ENCODE data around the gene CLDN6.

The CLDN6 gene

GRCh38 chr16:2985462-2985861, 32.5 kb downstream of the CLDN6 start:
- no peaks in the 10 kb centered on the region for H3K9me2 ChIP-seq (ENCODE audit: low read depth, low read length)
- no peaks in the 10 kb centered on the region for H3K36me3 ChIP-seq (ENCODE audit: insufficient read depth, low read length)
- H4K20me1 ChIP-seq (ENCODE audit: insufficient read depth, low read length) = no peaks in the 10 kb centered on the region
- peaks cover 23% of the 10 kb centered on the region for H3K4me1 ChIP-seq (ENCODE audit: insufficient read depth, low read length, severe bottlenecking)
- H3K4me2 ChIP-seq (ENCODE audit: low read length) = no peak overlapping the region
- H2AFZ ChIP-seq (ENCODE audit: low read length) = no peak overlapping the region
- no peak overlapping the region for H3K27ac ChIP-seq (ENCODE audit: low read depth, low read length, poor library complexity, severe bottlenecking)
- no peaks in the 10 kb centered on the region for H3F3A ChIP-seq (ENCODE audit: insufficient read depth, low read length)
- TF ChIP-seq CTCF (IDR thresholded peaks at IDR 0.05; ENCODE audit: low read length) (no peak), EZH2 (IDR thresholded peaks at IDR 0.05; ENCODE audit: borderline replicate concordance, low read length) (no peak)
- peaks cover 3% of the 10 kb centered on the region; the same call in 1 of the 2 replicates for H3K27me3 ChIP-seq (ENCODE audit: insufficient read depth, low read length)
- no peaks in the 10 kb centered on the region for H3K79me2 ChIP-seq (ENCODE audit: insufficient read depth, low read length)
- H3K9me3 ChIP-seq (ENCODE audit: low read length) = no peaks in the 10 kb centered on the region
- no peak overlapping the region for H3K9ac ChIP-seq (ENCODE audit: low read length)
- H3K4me3 ChIP-seq (ENCODE audit: low read depth, low read length, poor library complexity, severe bottlenecking) = no peak overlapping the region

- H3K27ac ChIP-seq (ENCODE audit: low read depth, low read length, poor library complexity, severe bottlenecking) = no peak overlapping the region
- H3K4me2 ChIP-seq (ENCODE audit: low read length) = peak overlapping the region; percentile 56
- H3K36me3 ChIP-seq (ENCODE audit: insufficient read depth, low read length) = no peaks in the 10 kb centered on the region
- 0 out of 2 replicates have a peak, but pooled peaks cover 3% of the 10 kb centered on the region for H3K79me2 ChIP-seq (ENCODE audit: insufficient read depth, low read length)
- no peaks in the 10 kb centered on the region for H4K20me1 ChIP-seq (ENCODE audit: insufficient read depth, low read length)
- H2AFZ ChIP-seq (ENCODE audit: low read length) = no peak overlapping the region
- no peak overlapping the region; the same call in 1 of the 2 replicates for H3K9ac ChIP-seq (ENCODE audit: low read length)
- H3K27me3 ChIP-seq (ENCODE audit: insufficient read depth, low read length) = peaks cover 3% of the 10 kb centered on the region; the same call in 1 of the 2 replicates
- H3F3A ChIP-seq (ENCODE audit: insufficient read depth, low read length) = no peaks in the 10 kb centered on the region
- no peaks in the 10 kb centered on the region for H3K9me2 ChIP-seq (ENCODE audit: low read depth, low read length)
- peak overlapping the region; percentile 26 for H3K4me3 ChIP-seq (ENCODE audit: low read depth, low read length, poor library complexity, severe bottlenecking)
- peaks cover 33% of the 10 kb centered on the region for H3K4me1 ChIP-seq (ENCODE audit: insufficient read depth, low read length, severe bottlenecking)
- TF ChIP-seq EZH2 (IDR thresholded peaks at IDR 0.05; ENCODE audit: borderline replicate concordance, low read length) (no peak), CTCF (IDR thresholded peaks at IDR 0.05; ENCODE audit: low read length) (peak; percentile 92)
- no peaks in the 10 kb centered on the region for H3K9me3 ChIP-seq (ENCODE audit: low read length)
These were observed 34.3 kb downstream of the CLDN6 start for GRCh38 chr16:2983706-2984136.

GRCh38 chr16:2982402-2982801, 35.6 kb downstream of the CLDN6 start:
- no peak for TF ChIP-seq EZH2 (IDR thresholded peaks at IDR 0.05; ENCODE audit: borderline replicate concordance, low read length)
- TF ChIP-seq CTCF (IDR thresholded peaks at IDR 0.05; ENCODE audit: low read length) = no peak
- no peaks in the 10 kb centered on the region for H3K9me3 ChIP-seq (ENCODE audit: low read length)
- H4K20me1 ChIP-seq (ENCODE audit: insufficient read depth, low read length) = no peaks in the 10 kb centered on the region
- H3K4me2 ChIP-seq (ENCODE audit: low read length) = no peak overlapping the region
- peaks cover 46% of the 10 kb centered on the region for H3K4me1 ChIP-seq (ENCODE audit: insufficient read depth, low read length, severe bottlenecking)
- H3K79me2 ChIP-seq (ENCODE audit: insufficient read depth, low read length) = peaks cover 3% of the 10 kb centered on the region; the same call in 1 of the 2 replicates
- no peak overlapping the region for H3K27ac ChIP-seq (ENCODE audit: low read depth, low read length, poor library complexity, severe bottlenecking)
- H2AFZ ChIP-seq (ENCODE audit: low read length) = no peak overlapping the region
- H3K4me3 ChIP-seq (ENCODE audit: low read depth, low read length, poor library complexity, severe bottlenecking) = no peak overlapping the region
- H3K27me3 ChIP-seq (ENCODE audit: insufficient read depth, low read length) = peaks cover 3% of the 10 kb centered on the region; the same call in 1 of the 2 replicates
- H3K9ac ChIP-seq (ENCODE audit: low read length) = no peak overlapping the region
- H3K9me2 ChIP-seq (ENCODE audit: low read depth, low read length) = no peaks in the 10 kb centered on the region
- H3F3A ChIP-seq (ENCODE audit: insufficient read depth, low read length) = no peaks in the 10 kb centered on the region
- H3K36me3 ChIP-seq (ENCODE audit: insufficient read depth, low read length) = peaks cover 10% of the 10 kb centered on the region; the same call in 1 of the 2 replicates

Measured in OCI-LY1 (cell line).